ENCODE measurements around the gene SUSD2. TPM values are rescaled to one million over a fixed set of nuclear protein-coding genes. Genes with fewer than 3 reads are reported as not detected.

The SUSD2 gene
- total and polyA plus RNA-seq, 9 of the 15 experiments (the other 6 are each of a cell fraction or from before 2014, with no cell fraction given), result 0.01 to 0.16 (median 0.04) TPM; not detected in 4

- 0 out of 2 replicates have a peak, but pooled peaks have one; percentile 18 for TF ChIP-seq ZBTB7A (IDR thresholded peaks at IDR 0.05; ENCODE audit: borderline replicate concordance, control insufficient read depth, low read depth, low read length)
Observed at GRCh38 chr22:24230911-24231656, 49.8 kb downstream of the SUSD2 start (continued).

GRCh38 chr22:24231706-24232105 lies 50.4 kb downstream of the SUSD2 start:
- Histone ChIP-seq H3K27ac (ENCODE audit: extremely low read depth, low read depth, low read length) (no peak overlapping the region), H3K4me2 (ENCODE audit: insufficient read depth, low read length) (no peak overlapping the region), H3K9me1 (ENCODE audit: control insufficient read depth, insufficient read depth, low read length) (no peaks in the 10 kb centered on the region), H4K20me1 (replicated peaks; ENCODE audit: control insufficient read depth, insufficient read depth, low read length) (no peaks in the 10 kb centered on the region), H3K79me2 (ENCODE audit: control insufficient read depth, insufficient read depth, low read length) (no peaks in the 10 kb centered on the region), H3K9ac (ENCODE audit: insufficient read depth in 1 of 2, low read depth in 2 of 2, low read length in 2 of 2) (no peak overlapping the region), H3K36me3 (ENCODE audit: control insufficient read depth, insufficient read depth, low read length) (no peaks in the 10 kb centered on the region), H3K9me3 (replicated peaks; ENCODE audit: control insufficient read depth, insufficient read depth, low read depth, low read length) (no peaks in the 10 kb centered on the region), H3K4me1 (replicated peaks in 1 of 2; ENCODE audit: control insufficient read depth in 2 of 2, insufficient read depth in 2 of 2, low read length in 2 of 2) (peaks cover 0 to 5% of the 10 kb centered on the region in 2 experiments; a peak in 2 of 5 replicates), H2AFZ (ENCODE audit: low read depth, low read length) (no peak overlapping the region), H3K4me3 (no peak overlapping the region), H3K27me3 (ENCODE audit: control insufficient read depth in 2 of 2, insufficient read depth in 2 of 2, low read length in 2 of 2) (no peaks in the 10 kb centered on the region)
- WGBS (ENCODE audit: insufficient coverage, low coverage, missing lambda C conversion rate), result 40% methylated on average over 8 of the region's 9 CpGs
- DNase-seq (ENCODE audit: extremely low read depth in 1 of 4, low spot score in 3 of 4), result no peak
- intact Hi-C loops (cut with micrococcal nuclease) (no loop called here), in situ Hi-C loops (cut with MboI) (no loop called here)
- TF ChIP-seq RB1 (IDR thresholded peaks at IDR 0.05; ENCODE audit: low read depth), result no peak
- no peak for TF ChIP-seq WHSC1 (IDR thresholded peaks at IDR 0.05; ENCODE audit: low read length)
- no peak for TF ChIP-seq UBTF (IDR thresholded peaks at IDR 0.05; ENCODE audit: borderline replicate concordance in 1 of 2, low read depth in 2 of 2, low read length in 2 of 2)
- no peak for TF ChIP-seq NUFIP1 (IDR thresholded peaks at IDR 0.05; ENCODE audit: partially characterized antibody)
- no peak for TF ChIP-seq ELF1 (tag; IDR thresholded peaks at IDR 0.05)
- no peak for TF ChIP-seq MYNN (IDR thresholded peaks at IDR 0.05)
- no peak for TF ChIP-seq MYNN (CRISPR knock-in tag; IDR thresholded peaks at IDR 0.05)
- no peak for TF ChIP-seq TOE1 (IDR thresholded peaks at IDR 0.05; ENCODE audit: borderline replicate concordance)
- no peak for TF ChIP-seq TOE1 (CRISPR knock-in tag; IDR thresholded peaks at IDR 0.05; ENCODE audit: borderline replicate concordance, low read depth)
- TF ChIP-seq NELFE (IDR thresholded peaks at IDR 0.05; ENCODE audit: insufficient read depth, insufficient read length), result no peak
- POLR2A ChIA-PET, result no interaction called here
- CTCF ChIA-PET (ENCODE audit: low intra/inter-chr PET ratio), result no interaction called here
- FAIRE-seq, result no peak
- ATAC-seq, result no peak
- no TSS peak for BruUV-seq (replicated peaks)
